Mesothelial cell of epicardium (in vitro differentiated cells): ENCODE data around the gene USP17L21. TPM values are rescaled to one million over a fixed set of nuclear protein-coding genes. Genes with fewer than 3 reads are reported as not detected.
"Not testable (repeated sequence)": the region's sequence is repeated elsewhere in the genome, so short reads cannot be mapped to it uniquely, and the experiment has no call there.

Source experiments
- DNase-seq, 2 experiments: peaks; one replicate each; pipeline ENCODE4 v3.0.0; 2021; ENCODE audit warnings: low spot score in 2 of 2; ENCODE audit not compliant: unreplicated experiment in 2 of 2
- H3K27ac Mint-ChIP-seq: 2 replicates; pipeline ENCODE4 v1.8.0; 2021; ENCODE audit warnings: mixed read lengths
- H3K27me3 Mint-ChIP-seq: 2 replicates; pipeline ENCODE4 v1.8.0; 2021; ENCODE audit warnings: low read depth, mixed read lengths
- H3K36me3 Mint-ChIP-seq: 2 replicates; pipeline ENCODE4 v1.8.0; 2021; ENCODE audit warnings: mixed read lengths
- H3K4me1 Mint-ChIP-seq: 2 replicates; pipeline ENCODE4 v1.8.0; 2021; ENCODE audit warnings: mixed read lengths
- H3K4me3 Mint-ChIP-seq: 2 replicates; pipeline ENCODE4 v1.8.0; 2021; ENCODE audit warnings: mild to moderate bottlenecking, moderate library complexity, mixed read lengths
- H3K9me3 Mint-ChIP-seq: 2 replicates; pipeline ENCODE4 v1.8.0; 2021; ENCODE audit warnings: mixed read lengths
- total RNA-seq: library from RNA; stranded (reverse); gene quantifications from 3 replicates; pipeline ENCODE4 v1.2.1, GENCODE V29; 2021

Gene USP17L21
- not detected in 3 replicates for total RNA-seq

- H3K4me1 Mint-ChIP-seq, DNase-seq, H3K4me3 Mint-ChIP-seq, H3K36me3 Mint-ChIP-seq, H3K27me3 Mint-ChIP-seq, H3K27ac Mint-ChIP-seq, H3K9me3 Mint-ChIP-seq: not testable (repeated sequence)
Observed at GRCh38 chr4:9262572-9262971, at the start of gene USP17L21. Gene USP17L21 (plus strand): TSS chr4:9262872. CDS start chr4:9262872, 0 bp downstream.

- H3K27me3 Mint-ChIP-seq, DNase-seq, H3K27ac Mint-ChIP-seq, H3K9me3 Mint-ChIP-seq, H3K4me3 Mint-ChIP-seq, H3K4me1 Mint-ChIP-seq, H3K36me3 Mint-ChIP-seq: not testable (repeated sequence)
Observed at GRCh38 chr4:9214701-9215100, 48.0 kb upstream of the USP17L21 start.

- H3K4me1 Mint-ChIP-seq: not testable (repeated sequence)
Observed at GRCh38 chr4:9215105-9215504, 47.6 kb upstream of the USP17L21 start, which contains the start of gene USP17L11. Gene USP17L11 (plus strand): TSS chr4:9215405. CDS start chr4:9215405, 0 bp downstream.

GRCh38 chr4:9219852-9220251 lies 42.8 kb upstream of the USP17L21 start, which contains the start of gene USP17L12:
Gene USP17L12 (plus strand): TSS chr4:9220152. CDS start chr4:9220152, 0 bp downstream.
- not testable (repeated sequence) for H3K27me3 Mint-ChIP-seq, DNase-seq, H3K27ac Mint-ChIP-seq, H3K4me3 Mint-ChIP-seq, H3K36me3 Mint-ChIP-seq, H3K4me1 Mint-ChIP-seq, H3K9me3 Mint-ChIP-seq

More at GRCh38 chr4:9215105-9215504, 47.6 kb upstream of the USP17L21 start, which contains the start of gene USP17L11:
- H3K27me3 Mint-ChIP-seq, H3K27ac Mint-ChIP-seq, H3K4me3 Mint-ChIP-seq, H3K36me3 Mint-ChIP-seq, H3K9me3 Mint-ChIP-seq, DNase-seq: not testable (repeated sequence)

- H3K27me3 Mint-ChIP-seq, H3K9me3 Mint-ChIP-seq, H3K4me1 Mint-ChIP-seq, H3K4me3 Mint-ChIP-seq, H3K27ac Mint-ChIP-seq, DNase-seq, H3K36me3 Mint-ChIP-seq: not testable (repeated sequence)
Observed at GRCh38 chr4:9224596-9224995, 38.1 kb upstream of the USP17L21 start, which contains the start of gene USP17L13. Gene USP17L13 (plus strand): TSS chr4:9224896. CDS start chr4:9224896, 0 bp downstream.

- not testable (repeated sequence) for H3K9me3 Mint-ChIP-seq, H3K4me1 Mint-ChIP-seq, H3K36me3 Mint-ChIP-seq, H3K4me3 Mint-ChIP-seq, H3K27me3 Mint-ChIP-seq, H3K27ac Mint-ChIP-seq
- peak in 1 of 2 experiments; percentile 33 for DNase-seq
Observed at GRCh38 chr4:9230249-9230648, 32.4 kb upstream of the USP17L21 start.

- not testable (repeated sequence) for H3K27ac Mint-ChIP-seq, H3K9me3 Mint-ChIP-seq, H3K4me1 Mint-ChIP-seq, H3K4me3 Mint-ChIP-seq, H3K27me3 Mint-ChIP-seq, DNase-seq, H3K36me3 Mint-ChIP-seq
Observed at GRCh38 chr4:9234085-9234484, 28.6 kb upstream of the USP17L21 start, which contains the start of gene USP17L15. Gene USP17L15 (plus strand): TSS chr4:9234385. CDS start chr4:9234385, 0 bp downstream.

- H3K4me1 Mint-ChIP-seq, H3K9me3 Mint-ChIP-seq, DNase-seq, H3K36me3 Mint-ChIP-seq, H3K4me3 Mint-ChIP-seq, H3K27me3 Mint-ChIP-seq, H3K27ac Mint-ChIP-seq: not testable (repeated sequence)
Observed at GRCh38 chr4:9238461-9238860, 24.2 kb upstream of the USP17L21 start.

- not testable (repeated sequence) for H3K27ac Mint-ChIP-seq, H3K4me3 Mint-ChIP-seq, DNase-seq, H3K36me3 Mint-ChIP-seq, H3K27me3 Mint-ChIP-seq, H3K9me3 Mint-ChIP-seq, H3K4me1 Mint-ChIP-seq
Observed at GRCh38 chr4:9243579-9243978, 19.1 kb upstream of the USP17L21 start, which contains the start of gene USP17L17. Gene USP17L17 (plus strand): TSS chr4:9243879. CDS start chr4:9243879, 0 bp downstream.

- peak; percentile 16 to 25 for DNase-seq
- H3K27me3 Mint-ChIP-seq, H3K9me3 Mint-ChIP-seq, H3K36me3 Mint-ChIP-seq, H3K4me3 Mint-ChIP-seq, H3K4me1 Mint-ChIP-seq, H3K27ac Mint-ChIP-seq: not testable (repeated sequence)
Observed at GRCh38 chr4:9247953-9248680, 14.6 kb upstream of the USP17L21 start, which contains the start of gene USP17L18. Gene USP17L18 (plus strand): TSS chr4:9248630. CDS start chr4:9248630, 0 bp downstream.

- H3K9me3 Mint-ChIP-seq, H3K4me1 Mint-ChIP-seq, H3K27ac Mint-ChIP-seq, H3K36me3 Mint-ChIP-seq, H3K27me3 Mint-ChIP-seq, H3K4me3 Mint-ChIP-seq, DNase-seq: not testable (repeated sequence)
Observed at GRCh38 chr4:9253078-9253477, 9.6 kb upstream of the USP17L21 start, which contains the start of gene USP17L19. Gene USP17L19 (plus strand): TSS chr4:9253378. CDS start chr4:9253378, 0 bp downstream.

- not testable (repeated sequence) for H3K9me3 Mint-ChIP-seq, H3K36me3 Mint-ChIP-seq, H3K4me1 Mint-ChIP-seq, H3K4me3 Mint-ChIP-seq, H3K27me3 Mint-ChIP-seq, DNase-seq, H3K27ac Mint-ChIP-seq
Observed at GRCh38 chr4:9257824-9258223, 4.8 kb upstream of the USP17L21 start, which contains the start of gene USP17L20. Gene USP17L20 (plus strand): TSS chr4:9258124. CDS start chr4:9258124, 0 bp downstream.

GRCh38 chr4:9267319-9267718 lies 4.6 kb downstream of the USP17L21 start, which contains the start of gene USP17L22:
Gene USP17L22 (plus strand): TSS chr4:9267619. CDS start chr4:9267619, 0 bp downstream.
- not testable (repeated sequence) for H3K36me3 Mint-ChIP-seq, H3K27me3 Mint-ChIP-seq, H3K9me3 Mint-ChIP-seq, DNase-seq, H3K4me3 Mint-ChIP-seq, H3K4me1 Mint-ChIP-seq, H3K27ac Mint-ChIP-seq

GRCh38 chr4:9271719-9272118 lies 9.0 kb downstream of the USP17L21 start:
- not testable (repeated sequence) for H3K27me3 Mint-ChIP-seq, H3K9me3 Mint-ChIP-seq, H3K4me1 Mint-ChIP-seq, H3K36me3 Mint-ChIP-seq, H3K27ac Mint-ChIP-seq, H3K4me3 Mint-ChIP-seq
- DNase-seq: peak; percentile 40 to 43
